T-helper 2 cell treated with Interferon-gamma antibody and Interleukin-4, amounts not matched to agents 100 ng/mL and 5 ng/mL, for 36 hours (primary cell): Measurements from ENCODE around the gene SMOC2. TPM values are rescaled to one million over a fixed set of nuclear protein-coding genes. Genes with fewer than 3 reads are reported as not detected.

Experiments used
- intact Hi-C: fragments of 100-400 bp; cut with micrococcal nuclease; formaldehyde crosslinking; loops from one replicate; pipeline ENCODE4 v1.15.1; 2023
- total RNA-seq: library from RNA; stranded (reverse); gene quantifications from 2 replicates; pipeline ENCODE4 v1.2.3, GENCODE V29; 2022

SMOC2 gene
- total RNA-seq, 1 donor from 2014 or later: not detected

- intact Hi-C loops: no loop called here
Observed at GRCh38 chr6:168480481-168480880, 39.5 kb downstream of the SMOC2 start.

GRCh38 chr6:168485818-168486217 is 44.8 kb downstream of the SMOC2 start:
- intact Hi-C loops: no loop called here

- intact Hi-C loops: no loop called here
Observed at GRCh38 chr6:168490757-168491156, 49.8 kb downstream of the SMOC2 start.

- intact Hi-C loops: no loop called here
Observed at GRCh38 chr6:168493976-168494375, 53.0 kb downstream of the SMOC2 start.

GRCh38 chr6:168494726-168495125 is 53.7 kb downstream of the SMOC2 start:
- intact Hi-C loops: no loop called here

GRCh38 chr6:168495133-168495532 is 54.1 kb downstream of the SMOC2 start:
- intact Hi-C loops: no loop called here

GRCh38 chr6:168495636-168496035 is 54.7 kb downstream of the SMOC2 start:
- intact Hi-C loops: no loop called here

- intact Hi-C loops: no loop called here
Observed at GRCh38 chr6:168496139-168496996, 55.4 kb downstream of the SMOC2 start.

GRCh38 chr6:168496997-168497331 is 56.0 kb downstream of the SMOC2 start:
- intact Hi-C loops: no loop called here

- intact Hi-C loops: no loop called here
Observed at GRCh38 chr6:168497381-168497780, 56.4 kb downstream of the SMOC2 start.

GRCh38 chr6:168498161-168498843 is 57.3 kb downstream of the SMOC2 start:
- intact Hi-C loops: no loop called here

- intact Hi-C loops: no loop called here
Observed at GRCh38 chr6:168499045-168499650, 58.2 kb downstream of the SMOC2 start.

- intact Hi-C loops: no loop called here
Observed at GRCh38 chr6:168500519-168500918, 59.5 kb downstream of the SMOC2 start.

- intact Hi-C loops: no loop called here
Observed at GRCh38 chr6:168501561-168501960, 60.6 kb downstream of the SMOC2 start.

GRCh38 chr6:168504366-168504765 is 63.4 kb downstream of the SMOC2 start:
- intact Hi-C loops: no loop called here

- intact Hi-C loops: no loop called here
Observed at GRCh38 chr6:168506460-168506859, 65.5 kb downstream of the SMOC2 start.

GRCh38 chr6:168507297-168507696 is 66.3 kb downstream of the SMOC2 start:
- intact Hi-C loops: no loop called here

- intact Hi-C loops: no loop called here
Observed at GRCh38 chr6:168507730-168508129, 66.7 kb downstream of the SMOC2 start.

GRCh38 chr6:168508903-168509302 is 67.9 kb downstream of the SMOC2 start:
- intact Hi-C loops: no loop called here

GRCh38 chr6:168513766-168514165 is 72.8 kb downstream of the SMOC2 start:
- intact Hi-C loops: no loop called here

GRCh38 chr6:168514216-168514615 is 73.2 kb downstream of the SMOC2 start:
- intact Hi-C loops: no loop called here

- intact Hi-C loops: no loop called here
Observed at GRCh38 chr6:168515376-168515775, 74.4 kb downstream of the SMOC2 start.
